Stimulated activated CD8-positive, alpha-beta memory T cell treated with anti-CD3 and anti-CD28 coated beads, Interleukin-12 subunit alpha, Interleukin-12 subunit beta, amount 100 ng/mL, for 4 hours (primary cell): ENCODE measurements around the gene CES4A.
"Not testable (repeated sequence)": the region's sequence is repeated elsewhere in the genome, so short reads cannot be mapped to it uniquely, and the experiment has no call there.

Experiments used
- DNase-seq: peaks from one replicate; pipeline ENCODE4 v3.0.0-alpha.2; 2020; ENCODE audit warnings: low read depth

The CES4A gene

DNA sequence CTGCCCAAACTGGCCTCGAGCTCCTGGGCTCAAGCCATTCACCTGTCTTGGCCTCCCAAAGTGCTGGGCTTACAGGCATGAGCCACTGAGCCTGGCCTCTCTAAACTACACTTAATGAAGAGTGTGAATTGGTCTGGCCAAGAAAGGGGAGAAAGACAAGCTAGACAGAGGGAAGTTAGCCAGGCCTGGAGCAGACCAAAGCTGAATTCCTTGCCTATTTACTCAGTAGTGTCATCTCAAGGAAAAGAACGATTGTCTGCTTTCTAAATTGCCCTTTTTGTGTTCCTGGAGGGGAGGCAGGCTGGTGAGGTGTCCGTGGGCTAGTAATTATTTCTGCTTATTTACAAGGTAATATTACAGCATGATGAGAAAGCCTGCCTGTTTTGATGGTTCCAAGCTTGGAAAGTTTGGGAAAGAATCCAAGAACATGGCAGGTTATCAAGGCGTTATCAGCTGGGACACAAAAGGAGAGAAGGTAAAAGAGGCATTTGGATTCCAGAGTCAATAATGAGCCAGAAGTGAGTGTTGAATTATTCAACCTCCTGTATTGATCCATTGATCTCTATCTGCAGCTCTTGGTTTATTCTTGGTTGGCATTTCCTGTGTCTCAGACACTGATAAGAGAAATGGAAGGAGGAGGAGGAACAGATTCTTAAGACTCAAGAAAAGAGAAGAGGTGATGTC lies 34.3 kb downstream of the CES4A start:
- no peak for DNase-seq

DNA sequence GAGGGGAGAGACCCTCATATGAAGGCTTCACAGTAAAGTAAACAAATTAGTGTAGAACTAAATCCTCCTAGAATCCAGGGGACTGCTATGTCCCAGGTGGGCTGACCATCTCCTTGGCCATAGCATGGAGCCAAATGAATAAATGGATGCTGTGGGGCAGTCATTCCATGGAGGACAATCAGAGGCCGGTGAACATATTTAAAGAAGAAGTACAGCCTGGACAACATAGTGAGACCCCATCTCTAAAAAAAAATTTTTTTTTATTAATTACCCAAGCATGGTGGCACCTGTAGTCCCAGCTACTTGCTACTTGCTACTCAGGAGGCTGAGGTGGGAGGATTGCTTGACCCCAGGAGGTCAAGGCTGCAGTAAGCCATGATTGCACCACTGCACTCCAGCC lies 35.3 kb downstream of the CES4A start:
- DNase-seq = no peak

DNA sequence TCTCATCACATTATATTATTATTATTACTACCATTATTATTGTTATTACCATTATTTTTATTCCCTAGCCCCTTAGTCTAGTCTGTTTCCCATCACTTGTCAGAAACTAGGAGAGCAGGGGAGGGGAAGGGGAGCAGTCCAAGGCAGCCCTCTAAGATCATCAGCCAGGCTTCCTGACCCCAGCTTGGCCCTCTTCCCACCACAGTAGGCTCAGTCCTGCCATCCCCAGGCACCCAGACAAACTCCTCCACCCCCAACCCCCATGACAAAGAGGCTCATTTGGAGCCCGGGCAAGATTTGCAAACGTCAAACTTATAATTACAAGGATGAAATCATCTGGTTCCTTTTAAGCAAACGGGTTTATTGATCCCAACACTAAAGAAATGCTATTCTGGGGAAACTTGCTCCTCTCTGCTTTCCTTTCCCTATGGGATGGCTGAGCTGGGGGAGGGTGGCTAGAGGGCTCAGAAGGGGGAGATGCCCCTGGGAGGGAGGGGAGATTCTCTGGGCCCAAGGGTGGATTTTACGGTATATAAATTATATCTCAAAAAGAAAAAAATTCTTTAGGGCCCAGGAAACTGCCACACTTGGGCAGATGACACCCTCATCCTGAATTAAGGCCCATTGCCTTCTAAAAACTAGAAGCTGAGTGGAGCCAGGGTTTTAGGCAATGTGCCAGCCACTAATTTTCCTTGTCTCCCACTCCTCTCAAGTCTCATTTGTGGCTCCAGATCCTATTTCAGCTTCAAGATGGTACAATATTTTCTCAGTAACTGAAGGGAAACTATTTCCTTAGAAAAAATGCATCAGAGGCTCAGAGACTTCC lies 36.2 kb downstream of the CES4A start:
- no peak for DNase-seq

DNA sequence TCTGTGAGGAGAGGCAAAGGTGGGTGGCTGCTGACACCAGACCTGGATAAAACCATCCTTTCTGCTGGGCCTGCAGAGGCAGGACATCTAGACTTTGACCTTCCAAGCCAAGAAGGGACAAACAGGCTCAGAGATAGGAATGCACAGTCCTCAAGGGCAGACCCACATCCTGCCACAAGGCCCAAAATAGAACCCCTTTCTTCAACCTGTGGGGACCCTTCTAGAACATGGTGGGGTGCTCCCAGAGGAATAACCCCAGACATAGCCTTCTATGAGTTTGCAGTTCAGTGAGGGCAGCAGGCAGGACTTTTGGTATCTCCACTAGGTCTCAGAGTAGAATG lies 36.8 kb downstream of the CES4A start:
- no peak for DNase-seq

DNA sequence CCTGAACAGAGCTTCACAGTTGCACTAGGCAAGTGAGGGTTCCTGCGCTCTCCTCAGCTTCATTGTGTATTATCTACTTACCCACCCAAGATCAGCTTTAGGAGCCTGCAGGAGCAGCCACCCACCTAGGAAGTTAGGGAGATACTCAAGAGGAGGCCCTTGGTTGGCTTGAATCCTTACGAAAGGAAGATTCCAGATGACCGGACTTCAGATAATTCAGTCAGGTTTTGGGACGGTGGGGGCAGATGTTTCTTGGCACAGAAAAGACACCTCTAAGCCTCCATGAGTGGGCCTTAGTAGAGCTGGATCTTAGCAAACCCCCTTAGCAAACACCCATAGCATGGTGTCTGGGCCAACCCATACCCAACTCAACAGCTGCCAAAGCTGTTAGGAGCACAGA lies 38.2 kb downstream of the CES4A start:
- DNase-seq = no peak

DNA sequence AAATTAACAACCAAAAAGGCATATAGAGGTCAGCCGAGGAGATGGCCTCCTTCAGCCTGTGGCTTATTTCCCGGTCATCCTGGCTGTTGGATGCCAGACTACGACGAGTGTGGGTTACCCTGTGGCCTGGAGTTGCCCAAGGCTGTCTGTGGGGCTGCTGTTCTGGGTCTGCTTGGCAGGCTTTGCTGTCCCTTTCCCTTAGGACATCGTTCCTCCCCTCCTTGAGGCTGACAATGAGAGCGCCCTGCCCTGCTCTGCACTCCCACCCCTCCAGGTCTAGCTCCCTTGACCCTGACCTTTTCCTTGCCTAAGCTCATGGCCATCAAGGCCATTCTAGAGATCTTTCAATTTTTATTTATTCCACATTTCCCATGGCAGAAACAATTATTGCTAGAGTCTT lies 38.7 kb downstream of the CES4A start:
- no peak for DNase-seq

DNA sequence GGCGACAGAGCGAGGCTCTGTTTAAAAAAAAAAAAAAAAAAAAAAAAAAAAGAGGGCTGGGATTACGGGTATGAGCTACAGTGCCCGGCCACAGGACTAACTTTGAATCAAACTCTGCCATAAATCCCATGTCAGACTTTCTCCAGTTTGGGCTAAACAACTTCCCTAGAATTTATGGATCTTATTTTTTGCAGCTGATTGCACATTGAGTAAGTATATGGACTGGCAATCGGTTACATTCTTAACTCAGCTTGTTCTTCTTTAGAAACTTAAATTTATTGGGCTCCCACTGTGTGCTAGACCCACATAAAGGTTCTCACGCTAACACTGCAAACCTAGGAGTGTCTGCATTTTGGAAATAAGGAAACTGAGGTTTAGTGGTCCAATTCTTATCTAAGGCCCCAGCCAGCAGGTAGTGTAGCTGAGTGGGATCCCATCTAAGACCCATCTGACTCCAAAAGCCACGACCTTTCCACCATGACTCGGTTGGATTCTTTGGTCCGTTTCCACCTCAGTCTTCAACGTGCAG lies 39.8 kb downstream of the CES4A start:
- no peak for DNase-seq

DNA sequence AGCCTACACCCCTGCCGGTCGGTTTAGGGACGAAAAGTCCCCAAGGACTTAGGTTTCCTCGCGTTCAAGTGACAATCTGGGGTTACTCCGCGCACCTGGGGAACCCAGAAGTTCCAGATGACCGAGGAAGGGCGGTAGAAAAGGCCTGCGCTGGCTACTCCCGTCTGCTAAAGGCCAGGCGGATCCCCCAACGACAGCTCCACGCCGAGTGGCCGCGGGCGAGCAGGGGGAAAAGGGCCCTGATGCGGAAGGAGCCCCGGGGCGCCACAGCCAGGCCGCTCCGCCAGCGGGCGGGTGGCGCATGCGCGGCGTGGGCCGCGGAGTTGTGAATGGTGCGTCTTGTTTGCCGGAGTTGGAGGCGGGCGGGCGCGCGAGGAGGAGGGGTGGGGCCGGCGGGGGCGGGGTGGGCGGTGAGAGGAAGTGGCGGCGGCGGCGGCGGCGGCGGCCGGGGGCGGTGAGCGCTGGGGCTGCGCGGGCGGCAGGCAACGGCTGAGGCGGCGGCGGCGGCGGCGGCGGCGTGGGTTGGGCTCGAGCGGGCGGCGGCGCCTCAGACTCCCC lies 40.4 kb downstream of the CES4A start, which contains the start of gene CBFB:
Gene CBFB, plus strand, starts transcription at position 454 of the 558 bp plus-strand sequence. CDS start 259 bp downstream, outside the sequence.
- DNase-seq = peak; percentile 92

DNA sequence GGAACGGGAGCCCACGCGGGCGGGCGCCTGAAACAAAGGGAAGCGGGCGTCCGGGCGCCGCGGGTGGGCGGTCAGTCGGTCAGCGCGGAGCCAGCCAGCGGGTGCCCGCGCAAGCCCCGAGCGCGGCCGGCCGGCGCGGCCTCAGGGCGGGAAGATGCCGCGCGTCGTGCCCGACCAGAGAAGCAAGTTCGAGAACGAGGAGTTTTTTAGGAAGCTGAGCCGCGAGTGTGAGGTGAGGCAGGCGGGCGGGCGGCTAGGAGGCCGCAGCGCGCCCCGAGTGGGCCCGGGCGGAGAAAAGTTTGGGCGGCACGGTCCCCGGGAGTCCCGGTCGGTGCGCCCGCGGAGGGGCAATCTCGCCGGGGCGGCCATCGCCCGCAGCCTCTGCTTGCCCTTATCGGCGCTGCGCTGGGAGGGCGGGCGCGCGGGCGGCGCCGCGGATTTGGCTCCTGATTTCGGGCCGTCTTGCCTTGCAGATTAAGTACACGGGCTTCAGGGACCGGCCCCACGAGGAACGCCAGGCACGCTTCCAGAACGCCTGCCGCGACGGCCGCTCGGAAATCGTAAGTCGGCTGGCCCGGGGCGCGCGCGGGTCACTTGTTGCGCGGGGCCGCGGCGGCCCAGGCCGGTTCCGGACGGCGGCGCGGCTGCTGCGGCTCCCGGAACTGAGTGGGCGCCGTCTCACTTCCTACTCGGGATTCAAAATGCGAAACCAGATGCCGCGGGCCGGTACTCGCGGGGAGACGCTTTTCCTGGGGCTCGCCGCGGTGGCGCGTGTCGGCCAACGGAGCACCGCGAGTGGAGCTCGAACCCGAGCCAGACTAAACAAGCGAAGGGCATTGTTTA lies 41.1 kb downstream of the CES4A start:
- peak; percentile 57 for DNase-seq

DNA sequence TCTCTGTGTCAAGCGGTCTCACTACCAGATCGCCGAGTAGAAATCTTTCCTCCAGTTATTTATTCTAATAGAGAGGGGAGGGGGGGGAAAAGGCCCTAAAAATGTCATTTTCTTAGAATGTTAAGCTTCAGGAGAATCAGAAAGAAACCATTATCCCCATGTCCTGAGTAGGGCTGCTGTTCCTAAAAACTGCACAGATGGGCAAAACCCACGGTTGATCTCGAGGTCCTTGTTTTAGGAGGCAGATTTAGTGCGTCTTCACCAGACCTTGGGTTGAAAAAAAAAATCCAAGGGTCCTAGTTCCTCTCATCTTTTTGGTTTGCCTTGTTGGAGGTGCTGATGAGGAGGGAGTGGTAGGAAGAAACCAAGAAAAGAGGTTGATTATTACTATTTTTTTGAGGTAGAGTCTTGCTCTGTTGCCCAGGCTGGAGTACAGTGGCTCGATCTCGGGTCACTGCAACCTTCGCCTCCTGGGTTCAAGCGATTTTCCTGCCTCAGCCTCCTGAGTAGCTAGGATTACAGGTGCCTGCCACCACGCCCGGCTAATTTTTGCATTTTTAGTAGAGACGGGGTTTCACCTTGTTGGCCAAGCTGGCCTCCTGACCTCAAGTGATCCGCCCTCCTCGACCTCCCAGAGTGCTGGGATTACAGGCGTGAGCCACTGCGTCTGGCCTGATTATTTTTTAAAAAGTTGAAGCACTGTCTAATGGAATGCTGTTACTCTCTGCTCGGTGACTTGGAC lies 42.0 kb downstream of the CES4A start:
- no peak for DNase-seq

DNA sequence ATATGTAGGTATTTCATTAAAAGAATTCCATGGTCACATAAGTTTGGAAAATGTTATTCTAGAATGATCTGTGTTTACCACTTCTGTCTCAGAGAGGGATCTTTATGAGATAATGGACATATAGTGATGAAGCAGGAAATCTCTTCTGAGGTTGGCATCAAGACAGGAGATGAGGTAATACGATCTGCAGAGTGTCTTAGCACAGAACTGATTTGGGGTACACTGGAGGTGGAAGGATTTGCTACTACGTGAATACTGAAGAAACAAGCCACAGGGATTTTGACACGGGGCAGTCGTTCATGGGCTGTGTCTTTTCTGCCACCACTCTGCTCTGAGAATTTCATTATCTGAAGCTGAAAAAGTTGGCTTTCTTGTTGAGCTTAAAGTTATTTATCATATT lies 46.1 kb downstream of the CES4A start:
- DNase-seq = no peak

DNA sequence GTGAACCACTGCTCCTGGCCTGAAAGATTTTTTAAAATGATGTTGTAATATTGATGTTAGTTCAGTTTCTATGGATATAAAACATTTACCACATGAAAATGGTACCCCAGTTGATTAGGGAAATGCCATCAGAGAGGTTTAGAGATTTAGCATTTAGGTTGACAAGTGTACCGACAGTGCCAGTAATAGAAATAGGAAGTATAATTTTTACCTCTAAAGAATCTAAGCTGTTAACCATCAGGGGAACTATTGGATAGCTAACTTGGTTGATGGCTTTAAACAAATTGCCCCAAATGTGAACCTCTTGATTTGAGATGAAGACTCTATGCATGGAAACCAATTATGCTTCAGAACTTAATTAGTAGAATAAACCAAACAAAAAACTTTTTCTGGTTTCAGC lies 47.0 kb downstream of the CES4A start:
- DNase-seq = no peak

DNA sequence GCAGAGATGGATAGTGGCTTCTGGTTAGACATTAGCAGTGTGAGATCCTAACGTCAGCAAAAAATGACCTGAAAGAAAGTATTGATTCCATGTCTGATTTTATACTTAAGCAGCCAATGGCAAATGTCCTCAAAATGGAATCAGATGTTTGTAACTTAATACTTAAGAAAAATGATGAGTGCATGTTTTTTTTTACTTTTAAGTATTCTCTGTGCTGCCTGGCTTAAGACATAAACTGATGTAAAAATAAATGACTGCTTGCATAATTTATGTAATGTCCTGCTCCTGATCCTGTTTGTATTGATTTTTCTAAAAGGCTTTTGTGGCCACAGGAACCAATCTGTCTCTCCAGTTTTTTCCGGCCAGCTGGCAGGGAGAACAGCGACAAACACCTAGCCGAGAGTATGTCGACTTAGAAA lies 47.9 kb downstream of the CES4A start:
- no peak for DNase-seq

DNA sequence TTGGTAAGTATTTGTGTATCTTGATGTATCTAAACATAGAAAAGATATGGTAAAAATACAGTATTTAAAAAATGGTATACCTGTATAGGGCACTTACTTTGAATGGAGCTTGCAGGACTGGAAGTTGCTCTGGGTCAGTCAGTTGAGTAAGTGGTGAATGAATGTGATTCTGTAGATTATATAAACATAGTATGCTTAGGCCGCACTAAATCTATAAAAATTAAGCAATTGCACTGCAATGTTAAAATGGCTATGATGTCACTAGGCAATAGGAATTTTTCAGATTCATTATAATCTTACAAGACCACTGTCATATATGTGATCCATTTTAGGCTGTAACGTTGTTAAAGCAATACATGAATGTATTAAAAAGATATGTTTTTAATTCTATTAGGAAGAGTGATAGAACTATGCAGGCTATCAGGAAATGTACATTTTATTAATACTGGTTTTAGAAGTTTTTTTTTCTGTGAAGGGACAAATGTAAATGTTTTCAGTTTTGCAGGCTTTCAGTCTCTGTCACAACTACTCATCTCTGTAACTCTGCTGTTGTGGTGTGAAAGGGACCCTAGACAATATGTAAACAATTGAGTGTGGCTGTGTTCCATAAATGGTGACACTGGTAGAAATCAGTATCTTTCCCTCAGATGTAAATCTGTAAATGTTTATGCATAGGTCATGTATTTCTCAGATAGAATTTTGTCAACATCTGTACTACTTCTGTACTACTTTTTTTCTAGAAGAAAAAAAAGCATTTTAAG lies 51.1 kb downstream of the CES4A start:
- no peak for DNase-seq

DNA sequence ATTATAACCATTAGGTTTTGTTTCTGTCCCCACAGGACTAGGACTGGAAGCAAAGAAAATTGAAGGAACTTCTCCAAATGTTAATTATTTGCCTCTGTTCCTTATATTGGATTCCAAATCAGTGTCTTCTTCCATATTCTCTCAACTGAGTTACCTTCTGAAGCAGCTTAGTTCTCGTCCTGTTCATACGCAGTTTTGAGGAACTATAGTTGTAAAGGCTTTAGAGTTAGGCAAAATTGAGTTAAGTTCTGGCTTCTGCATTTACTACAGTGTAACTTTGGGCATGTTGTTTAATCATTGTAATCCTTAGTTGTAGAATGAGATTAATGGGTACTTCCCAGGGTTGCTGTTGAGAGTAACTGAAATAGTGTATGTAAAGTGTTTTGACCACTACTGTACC lies 51.8 kb downstream of the CES4A start:
- no peak for DNase-seq

DNA sequence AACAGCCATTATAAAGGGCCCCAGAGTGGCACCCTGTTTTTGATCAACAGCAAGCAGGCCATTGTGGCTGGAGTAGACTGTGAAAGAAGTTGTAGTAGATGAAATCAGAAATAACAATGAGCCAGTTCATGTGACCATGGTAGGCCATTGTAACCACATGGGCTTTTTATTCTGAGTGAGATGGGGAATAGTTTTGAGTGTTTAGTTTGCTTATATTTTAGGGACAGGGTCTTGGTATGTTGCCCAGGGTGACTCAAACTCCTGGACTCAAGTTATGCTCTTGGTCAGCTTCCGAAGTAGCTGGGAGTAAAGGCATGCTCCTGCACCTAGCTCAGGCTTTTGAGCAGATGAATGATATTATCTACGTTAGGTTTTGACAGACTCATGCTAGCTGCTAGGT lies 52.5 kb downstream of the CES4A start:
- DNase-seq = no peak

DNA sequence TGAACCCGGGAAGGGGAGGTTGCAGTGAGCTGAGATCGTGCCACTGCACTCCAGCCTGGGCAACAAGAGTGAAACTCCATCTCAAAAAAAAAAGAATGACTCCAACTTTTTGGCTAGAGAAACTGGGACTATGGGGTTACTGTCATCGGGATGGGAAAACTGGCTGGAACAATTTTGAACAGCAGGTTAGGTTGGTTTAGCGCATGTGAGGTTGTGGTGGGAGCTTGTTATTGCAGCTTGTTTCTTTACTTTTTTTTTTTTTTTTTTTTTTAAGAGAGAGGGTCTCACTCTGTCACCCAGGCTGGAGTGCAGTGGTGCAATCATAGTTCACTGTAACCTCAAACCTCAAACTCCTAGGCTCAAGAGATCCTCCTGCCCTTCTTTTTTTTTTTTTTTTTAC lies 53.1 kb downstream of the CES4A start:
- DNase-seq = not testable (repeated sequence)

DNA sequence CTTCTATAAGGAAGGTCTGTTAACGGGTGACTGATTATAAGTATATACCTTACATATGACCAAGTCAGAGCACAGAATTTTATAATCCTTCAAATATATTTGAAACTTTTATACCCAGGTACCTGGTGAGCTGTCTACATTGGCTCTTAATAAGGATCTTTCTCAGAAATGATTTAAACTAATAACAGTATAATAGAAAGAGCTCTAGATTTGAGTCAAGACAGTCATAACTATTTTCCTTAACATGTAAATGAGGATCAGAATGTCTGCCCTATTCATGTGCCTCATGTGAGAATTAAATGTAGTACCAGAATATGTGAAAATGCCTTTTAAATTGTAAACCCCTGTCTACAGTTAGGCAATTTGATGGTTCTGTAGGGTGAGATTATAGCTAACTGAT lies 55.0 kb downstream of the CES4A start:
- no peak for DNase-seq

DNA sequence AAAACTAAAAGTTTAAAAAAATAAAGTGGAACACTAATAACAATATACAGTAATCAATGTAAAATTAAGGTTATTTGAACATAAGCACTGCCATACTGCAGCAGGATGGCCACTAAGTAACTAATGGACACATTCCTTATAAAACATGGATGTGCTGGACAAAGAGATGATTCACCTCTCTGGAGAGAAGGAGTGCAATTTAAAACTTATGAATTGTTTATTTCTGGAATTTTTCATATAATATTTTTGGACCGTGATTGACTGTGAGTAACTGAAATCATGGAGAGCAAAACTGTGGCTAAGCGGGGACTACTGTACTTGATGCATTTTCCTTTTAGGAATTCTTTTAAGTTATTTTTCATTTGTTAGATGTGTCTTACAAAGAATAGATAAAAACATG lies 62.4 kb downstream of the CES4A start:
- DNase-seq = no peak

DNA sequence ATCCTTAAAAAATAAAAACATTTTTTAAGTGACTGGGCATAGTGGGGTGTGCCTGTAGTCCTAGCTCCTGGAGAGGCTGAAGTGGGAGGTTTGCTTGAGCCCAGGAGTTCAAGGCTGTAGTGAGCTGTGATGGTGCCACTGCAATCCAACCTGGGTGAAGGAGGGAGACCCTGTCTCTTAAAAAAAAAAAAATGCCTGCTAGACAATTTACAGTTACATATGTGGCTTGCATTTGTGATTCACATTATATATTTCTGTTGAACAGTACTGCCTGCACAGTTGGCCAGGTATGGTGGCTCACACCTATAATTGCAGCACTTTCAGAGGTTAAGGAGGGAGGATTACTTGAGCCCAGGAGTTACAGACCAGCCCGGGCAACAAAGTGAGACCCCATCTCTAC lies 64.0 kb downstream of the CES4A start:
- DNase-seq = no peak
